Upper lobe of left lung (tissue), 4 donors: ENCODE results near the gene SLC17A2.

Experiments
- POLR2AphosphoS5 ChIP-seq, 2 donors: sonication (generic); formaldehyde crosslinking; IDR thresholded peaks; one replicate each; pipeline ENCODE4 v1.5.1; 2017; ENCODE audit warnings: antibody characterized with exemption in 2 of 2
- TF ChIP-seq, protein P1 (sequence below), 6 experiments: fragments of 450-650 bp in 4 of 6; fragments of 200-600 bp in 2 of 6; sonication (generic) in 2 of 6; IDR thresholded peaks; one replicate each; pipeline ENCODE4 v1.5.1; 2016 to 2019; ENCODE audit warnings: antibody characterized with exemption in 6 of 6

DNA sequence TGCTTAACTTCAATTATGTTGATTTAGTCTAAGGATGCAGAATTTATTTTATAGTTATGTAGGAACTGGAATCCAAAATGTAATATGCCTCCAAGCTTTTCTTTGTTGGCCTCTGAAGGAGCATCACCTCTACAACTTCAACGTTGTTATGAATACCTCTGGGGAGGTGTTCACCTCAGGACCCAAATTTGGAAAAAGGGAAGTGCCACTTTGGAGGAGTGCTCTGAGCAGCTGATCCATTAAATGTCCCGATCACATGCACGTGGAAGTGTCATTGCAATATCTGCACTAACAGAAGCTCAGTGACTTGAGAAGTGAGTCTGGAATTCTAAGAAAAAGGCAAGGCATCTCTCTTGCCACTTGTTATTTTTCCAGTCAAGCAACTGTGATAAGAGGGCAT, 34.2 kb downstream of the SLC17A2 start:
- TF ChIP-seq, protein P1, sequence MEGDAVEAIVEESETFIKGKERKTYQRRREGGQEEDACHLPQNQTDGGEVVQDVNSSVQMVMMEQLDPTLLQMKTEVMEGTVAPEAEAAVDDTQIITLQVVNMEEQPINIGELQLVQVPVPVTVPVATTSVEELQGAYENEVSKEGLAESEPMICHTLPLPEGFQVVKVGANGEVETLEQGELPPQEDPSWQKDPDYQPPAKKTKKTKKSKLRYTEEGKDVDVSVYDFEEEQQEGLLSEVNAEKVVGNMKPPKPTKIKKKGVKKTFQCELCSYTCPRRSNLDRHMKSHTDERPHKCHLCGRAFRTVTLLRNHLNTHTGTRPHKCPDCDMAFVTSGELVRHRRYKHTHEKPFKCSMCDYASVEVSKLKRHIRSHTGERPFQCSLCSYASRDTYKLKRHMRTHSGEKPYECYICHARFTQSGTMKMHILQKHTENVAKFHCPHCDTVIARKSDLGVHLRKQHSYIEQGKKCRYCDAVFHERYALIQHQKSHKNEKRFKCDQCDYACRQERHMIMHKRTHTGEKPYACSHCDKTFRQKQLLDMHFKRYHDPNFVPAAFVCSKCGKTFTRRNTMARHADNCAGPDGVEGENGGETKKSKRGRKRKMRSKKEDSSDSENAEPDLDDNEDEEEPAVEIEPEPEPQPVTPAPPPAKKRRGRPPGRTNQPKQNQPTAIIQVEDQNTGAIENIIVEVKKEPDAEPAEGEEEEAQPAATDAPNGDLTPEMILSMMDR (IDR thresholded peaks at IDR 0.05): no peak
- TF ChIP-seq POLR2AphosphoS5 (IDR thresholded peaks at IDR 0.05): no peak
